ENCODE results near the gene PFN1. TPM values are rescaled to one million over a fixed set of nuclear protein-coding genes. Genes with fewer than 3 reads are reported as not detected.

The PFN1 gene
- total and polyA plus RNA-seq, 2 of the 8 experiments (the other 6 are each of a cell fraction or from before 2014, with no cell fraction given), result 1,355 to 1,949 TPM

DNA sequence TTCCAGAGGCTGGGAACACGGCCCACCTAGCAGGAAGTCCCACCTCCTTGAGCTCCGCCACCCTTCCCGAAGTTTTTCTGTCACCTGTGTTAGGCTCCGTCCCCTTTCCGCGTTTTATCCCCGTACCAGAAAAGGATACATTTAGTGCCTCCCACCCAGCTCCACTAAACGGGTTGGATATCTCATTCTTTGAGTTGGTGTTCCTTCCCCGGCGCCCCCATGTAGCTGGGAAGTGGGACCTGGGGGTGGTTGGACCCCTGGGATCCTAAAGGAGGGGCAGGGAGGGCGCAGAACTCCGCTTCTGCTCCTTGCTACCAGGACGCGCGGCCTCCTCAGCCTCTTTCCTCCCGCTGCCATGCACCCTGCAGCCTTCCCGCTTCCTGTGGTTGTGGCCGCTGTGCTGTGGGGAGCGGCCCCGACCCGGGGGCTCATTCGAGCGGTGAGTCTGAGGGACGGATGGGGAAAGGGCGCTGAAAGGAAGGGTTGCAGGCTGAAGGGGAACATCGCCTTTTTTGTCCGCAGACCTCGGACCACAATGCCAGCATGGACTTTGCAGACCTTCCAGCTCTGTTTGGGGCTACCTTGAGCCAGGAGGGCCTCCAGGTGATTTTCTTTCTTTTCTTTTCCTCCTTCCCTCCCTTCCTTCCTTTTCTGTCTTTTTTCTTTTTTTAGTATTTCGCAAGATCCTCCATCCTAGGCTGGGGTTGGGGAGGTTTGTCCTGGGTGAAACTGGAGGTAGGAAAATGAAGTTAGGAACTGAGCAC is 7.6 kb downstream of the PFN1 start:
- H4K91ac ChIP-seq (replicated peaks; ENCODE audit: insufficient read length, low read length), result no peak overlapping the region
- H3K27ac ChIP-seq (ENCODE audit: low read depth, low read length), result peak overlapping the region; percentile 88
- H3K4ac ChIP-seq (replicated peaks; ENCODE audit: insufficient read length, low read depth, low read length), result peak overlapping the region; percentile 16
- no peak overlapping the region for H2BK120ac ChIP-seq (replicated peaks; ENCODE audit: low read depth, low read length)
- H3K56ac ChIP-seq (replicated peaks; ENCODE audit: insufficient read length, low read depth, low read length), result no peak overlapping the region
- H2AFZ ChIP-seq (ENCODE audit: low read length), result no peak overlapping the region
- H2BK5ac ChIP-seq (ENCODE audit: low read depth, low read length), result peak overlapping the region; percentile 97
- H3K9ac ChIP-seq (replicated peaks in 1 of 4; ENCODE audit: extremely low read depth in 1 of 4, low read depth in 3 of 4, low read length in 3 of 4), result peak overlapping the region; percentile 82 to 99 (median 92)
- ChIA-PET CTCF (ENCODE audit: partially characterized antibody) (interaction anchor here (0.8 to 5.9 kb wide), 6 partner anchors 9 to 59 kb away, joined by 3 to 26 read pairs (median 4); no protein-coding TSS in a partner anchor), POLR2A (ENCODE audit: partially characterized antibody) (interaction anchor here (0.7 to 27.4 kb wide), 20 partner anchors 8 to 231 kb away, joined by 3 to 987 read pairs (median 8); partner anchors contain the start of genes ARRB2, C17orf107, CAMTA2 and CHRNE)
- H3K23me2 ChIP-seq (ENCODE audit: low read depth, low read length), result peaks cover 19% of the 10 kb centered on the region
- peak overlapping the region; percentile 85 to 94 (median 90) for H3K4me3 ChIP-seq (ENCODE audit: extremely low read depth in 1 of 4, insufficient read depth in 2 of 4, low read depth in 3 of 4, low read length in 4 of 4)
- no peaks in the 10 kb centered on the region for H3K27me3 ChIP-seq (replicated peaks in 1 of 4; ENCODE audit: control insufficient read depth in 3 of 4, extremely low read depth in 1 of 4, insufficient read depth in 3 of 4, low read length in 3 of 4)
- H3K23ac ChIP-seq (ENCODE audit: insufficient read length), result no peak overlapping the region
- no peaks in the 10 kb centered on the region for H3K9me3 ChIP-seq (ENCODE audit: insufficient read depth in 2 of 2, low read depth in 1 of 2, low read length in 1 of 2)
- H3K4me2 ChIP-seq (ENCODE audit: insufficient read depth in 1 of 2, low read depth in 2 of 2, low read length in 2 of 2), result peak overlapping the region; percentile 93 to 96
- no peak overlapping the region for H4K5ac ChIP-seq (ENCODE audit: insufficient read length, low read depth, low read length)
- H2AK5ac ChIP-seq (ENCODE audit: low read depth, low read length), result 0 out of 2 replicates have a peak overlapping the region, but pooled peaks have one; percentile 28
- peak overlapping the region; percentile 55; the same call in 1 of the 2 replicates for H3K18ac ChIP-seq (ENCODE audit: extremely low read depth, low read length)
- H2BK20ac ChIP-seq (ENCODE audit: low read length), result no peak overlapping the region
- H4K20me1 ChIP-seq (replicated peaks in 1 of 2; ENCODE audit: control insufficient read depth in 1 of 2, insufficient read depth in 2 of 2, low read length in 2 of 2), result peaks cover 4 to 11% of the 10 kb centered on the region in 2 experiments
- H3K79me1 ChIP-seq (ENCODE audit: low read depth, low read length), result peaks cover 9% of the 10 kb centered on the region
- FAIRE-seq (peak; percentile 39), DNase-seq (ENCODE audit: low read depth in 1 of 2, low spot score in 2 of 2) (no peak)
- H4K8ac ChIP-seq (ENCODE audit: extremely low read depth, insufficient read depth, low read length), result peak overlapping the region; percentile 76; the same call in 1 of the 2 replicates
- H3K79me2 ChIP-seq (ENCODE audit: control insufficient read depth in 1 of 2, insufficient read depth in 2 of 2, low read length in 2 of 2), result peaks cover 0 to 45% of the 10 kb centered on the region in 2 experiments; a peak in 3 of 4 replicates
- H3K36me3 ChIP-seq (ENCODE audit: control insufficient read depth in 2 of 4, insufficient read depth in 4 of 4, low read length in 3 of 4), result peaks cover 20 to 42% (median 30%) of the 10 kb centered on the region in 4 experiments
- WGBS, 2 experiments (ENCODE audit: extremely low coverage in 1 of 2, insufficient coverage in 1 of 2, insufficient read length in 1 of 2, insufficient replicate concordance in 2 of 2, low coverage in 1 of 2, low lambda C conversion rate in 2 of 2, missing lambda C conversion rate in 1 of 2), result 6% methylated on average over 29 of the region's 29 CpGs; no CpG with 5 or more reads in 1 of the 2 experiments
- H2BK15ac ChIP-seq (ENCODE audit: low read length), result no peak overlapping the region
- H3K14ac ChIP-seq (ENCODE audit: insufficient read length), result no peak overlapping the region
- H2BK12ac ChIP-seq (ENCODE audit: low read depth, low read length), result no peak overlapping the region
- H3K4me1 ChIP-seq (replicated peaks in 1 of 4; ENCODE audit: control insufficient read depth in 3 of 4, insufficient read depth in 4 of 4, low read length in 3 of 4), result peaks cover 0 to 11% (median 6%) of the 10 kb centered on the region in 4 experiments; a peak in 5 of 7 replicates
- TF ChIP-seq PHF8 (conservative IDR thresholded peaks at IDR 0.05; ENCODE audit: low read depth, low read length) (no peak; the same call in 1 of the 2 replicates), HDAC2 (IDR thresholded peaks at IDR 0.05; ENCODE audit: borderline replicate concordance in 1 of 2, low read depth in 2 of 2, low read length in 2 of 2) (0 out of 4 replicates have a peak, but pooled peaks of 1 of the 2 experiments have one; percentile 2), TAF1 (IDR thresholded peaks at IDR 0.05; ENCODE audit: low read depth, low read length) (peak; percentile 14; the same call in 1 of the 2 replicates), GABPA (IDR thresholded peaks at IDR 0.05; ENCODE audit: borderline replicate concordance, insufficient read depth, low read length) (peak; percentile 92; the same call in 1 of the 2 replicates), CEBPB (IDR thresholded peaks at IDR 0.05; ENCODE audit: low read depth, low read length) (no peak), SP1 (IDR thresholded peaks at IDR 0.05; ENCODE audit: low read depth, low read length) (no peak), KDM4A (IDR thresholded peaks at IDR 0.05; ENCODE audit: low read depth, low read length, severe bottlenecking) (no peak), HDAC6 (IDR thresholded peaks at IDR 0.05; ENCODE audit: low read depth, low read length) (no peak), TBP (IDR thresholded peaks at IDR 0.05; ENCODE audit: low read depth, low read length) (0 out of 2 replicates have a peak, but pooled peaks have one; percentile 5), SIN3A (conservative IDR thresholded peaks at IDR 0.05 in 1 of 2, IDR thresholded peaks at IDR 0.05 in 1 of 2; ENCODE audit: low read depth in 1 of 2, low read length in 2 of 2) (0 out of 4 replicates have a peak, but pooled peaks of 1 of the 2 experiments have one; percentile 16)

All from H1 (cell line).